Astrocyte (in vitro differentiated cells and primary cell): Measurements from ENCODE around the gene UGT1A8. TPM values are rescaled to one million over a fixed set of nuclear protein-coding genes. Genes with fewer than 3 reads are reported as not detected.

ENCODE experiments used
- DNase-seq: peaks from one replicate; pipeline ENCODE4 v3.0.0-alpha.2; 2010; ENCODE audit warnings: low read depth
- FAIRE-seq: peaks from 2 replicates; lab custom pipeline; 2011; peaks lifted over from hg19 to GRCh38; lab: Jason Lieb, UNC
- H2AFZ ChIP-seq: 2 replicates; pipeline ENCODE4 v1.6.0; 2012; ENCODE audit warnings: low read depth, low read length, inconsistent platforms
- H3K27ac ChIP-seq: 2 replicates; pipeline ENCODE4 v1.5.1; 2011; ENCODE audit warnings: low read depth, low read length, inconsistent platforms
- H3K27me3 ChIP-seq: 2 replicates; pipeline ENCODE4 v1.6.0; 2011; ENCODE audit warnings: low read length, inconsistent platforms; ENCODE audit not compliant: insufficient read depth
- H3K36me3 ChIP-seq: 2 replicates; pipeline ENCODE4 v1.5.1; 2011; ENCODE audit warnings: low read length, inconsistent platforms; ENCODE audit not compliant: insufficient read depth
- H3K4me1 ChIP-seq: 2 replicates; pipeline ENCODE4 v1.5.1; 2011; ENCODE audit warnings: low read length, inconsistent platforms; ENCODE audit not compliant: insufficient read depth
- H3K4me2 ChIP-seq: 2 replicates; pipeline ENCODE4 v1.6.0; 2012; ENCODE audit warnings: low read length, inconsistent platforms
- H3K4me3 ChIP-seq: 2 replicates; pipeline ENCODE4 v1.5.1; 2011; ENCODE audit warnings: low read depth, mild to moderate bottlenecking, low read length, inconsistent platforms; ENCODE audit not compliant: insufficient read depth
- H3K79me2 ChIP-seq: 2 replicates; pipeline ENCODE4 v1.6.0; 2012; ENCODE audit warnings: mild to moderate bottlenecking, low read length, inconsistent platforms; ENCODE audit not compliant: insufficient read depth
- H3K9ac ChIP-seq: 2 replicates; pipeline ENCODE4 v1.6.0; 2012; ENCODE audit warnings: mild to moderate bottlenecking, low read length, inconsistent platforms
- H3K9me3 ChIP-seq: 2 replicates; pipeline ENCODE4 v1.5.1; 2012; ENCODE audit warnings: low read depth, mild to moderate bottlenecking, low read length, inconsistent platforms; ENCODE audit not compliant: insufficient read depth
- H4K20me1 ChIP-seq: 2 replicates; pipeline ENCODE4 v1.6.0; 2012; ENCODE audit warnings: low read length, inconsistent platforms; ENCODE audit not compliant: insufficient read depth
- H3K27ac Mint-ChIP-seq: one replicate; pipeline ENCODE4 v1.8.0; 2021; ENCODE audit warnings: mild to moderate bottlenecking, mixed read lengths; ENCODE audit not compliant: unreplicated experiment
- H3K27me3 Mint-ChIP-seq: one replicate; pipeline ENCODE4 v1.8.0; 2021; ENCODE audit warnings: low read depth, mixed read lengths; ENCODE audit not compliant: unreplicated experiment
- H3K36me3 Mint-ChIP-seq: one replicate; pipeline ENCODE4 v1.8.0; 2021; ENCODE audit warnings: low read depth, mixed read lengths; ENCODE audit not compliant: unreplicated experiment
- H3K4me1 Mint-ChIP-seq: one replicate; pipeline ENCODE4 v1.8.0; 2021; ENCODE audit warnings: low read depth, mixed read lengths; ENCODE audit not compliant: unreplicated experiment
- H3K4me3 Mint-ChIP-seq: one replicate; pipeline ENCODE4 v1.8.0; 2021; ENCODE audit warnings: mild to moderate bottlenecking, moderate library complexity, mixed read lengths; ENCODE audit not compliant: unreplicated experiment
- H3K9me3 Mint-ChIP-seq: one replicate; pipeline ENCODE4 v1.8.0; 2021; ENCODE audit warnings: mild to moderate bottlenecking, mixed read lengths; ENCODE audit not compliant: unreplicated experiment
- EZH2 ChIP-seq: IDR thresholded peaks from 2 replicates; pipeline ENCODE4 v1.6.1; 2012; ENCODE audit warnings: mild to moderate bottlenecking, low read length, inconsistent platforms; ENCODE audit not compliant: insufficient read depth
- total RNA-seq: library from RNA; stranded (reverse); gene quantifications from 2 replicates; pipeline ENCODE4 v1.2.1, GENCODE V29; 2021
- TF ChIP-seq, protein P1 (sequence below): IDR thresholded peaks from 2 replicates; pipeline ENCODE4 v1.5.1; 2011; ENCODE audit warnings: low read depth, mild to moderate bottlenecking, inconsistent platforms, low read length, moderate library complexity; ENCODE audit not compliant: insufficient read depth

The UGT1A8 gene
- total RNA-seq, 1 donor from 2014 or later: not detected

DNA sequence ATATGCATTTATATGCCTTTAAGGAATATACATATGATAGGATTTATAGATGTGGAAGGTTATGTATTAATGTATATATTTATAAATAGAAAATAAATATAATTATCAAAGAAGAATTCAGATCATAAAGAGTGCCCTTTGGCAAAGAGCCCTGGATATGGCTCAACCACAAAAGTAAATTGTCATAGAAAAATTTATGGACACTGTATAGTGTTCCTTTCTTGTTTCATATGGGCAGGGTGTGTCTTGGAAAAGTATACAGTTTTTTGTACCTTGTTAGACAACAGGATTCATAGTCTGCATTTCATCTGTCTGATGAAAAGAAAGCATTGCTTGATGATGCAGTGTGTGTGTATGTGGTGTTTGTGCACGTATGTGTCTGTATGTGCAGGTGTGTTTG lies 67.2 kb downstream of the UGT1A8 start:
- Histone ChIP-seq H3K27ac (no peak overlapping the region), H3K27me3 (peaks cover 2% of the 10 kb centered on the region), H2AFZ (no peak overlapping the region), H3K9me3 (no peaks in the 10 kb centered on the region), H3K9ac (no peak overlapping the region), H3K36me3 (no peaks in the 10 kb centered on the region), H4K20me1 (no peaks in the 10 kb centered on the region), H3K4me3 (no peak overlapping the region), H3K4me2 (no peak overlapping the region), H3K79me2 (no peaks in the 10 kb centered on the region), H3K4me1 (no peaks in the 10 kb centered on the region)
- H3K9me3 Mint-ChIP-seq: peaks cover 2% of the 10 kb centered on the region
- H3K27ac Mint-ChIP-seq: no peak overlapping the region
- TF ChIP-seq EZH2: no peak
- TF ChIP-seq, protein P1, sequence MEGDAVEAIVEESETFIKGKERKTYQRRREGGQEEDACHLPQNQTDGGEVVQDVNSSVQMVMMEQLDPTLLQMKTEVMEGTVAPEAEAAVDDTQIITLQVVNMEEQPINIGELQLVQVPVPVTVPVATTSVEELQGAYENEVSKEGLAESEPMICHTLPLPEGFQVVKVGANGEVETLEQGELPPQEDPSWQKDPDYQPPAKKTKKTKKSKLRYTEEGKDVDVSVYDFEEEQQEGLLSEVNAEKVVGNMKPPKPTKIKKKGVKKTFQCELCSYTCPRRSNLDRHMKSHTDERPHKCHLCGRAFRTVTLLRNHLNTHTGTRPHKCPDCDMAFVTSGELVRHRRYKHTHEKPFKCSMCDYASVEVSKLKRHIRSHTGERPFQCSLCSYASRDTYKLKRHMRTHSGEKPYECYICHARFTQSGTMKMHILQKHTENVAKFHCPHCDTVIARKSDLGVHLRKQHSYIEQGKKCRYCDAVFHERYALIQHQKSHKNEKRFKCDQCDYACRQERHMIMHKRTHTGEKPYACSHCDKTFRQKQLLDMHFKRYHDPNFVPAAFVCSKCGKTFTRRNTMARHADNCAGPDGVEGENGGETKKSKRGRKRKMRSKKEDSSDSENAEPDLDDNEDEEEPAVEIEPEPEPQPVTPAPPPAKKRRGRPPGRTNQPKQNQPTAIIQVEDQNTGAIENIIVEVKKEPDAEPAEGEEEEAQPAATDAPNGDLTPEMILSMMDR: no peak
- no peak overlapping the region for H3K4me3 Mint-ChIP-seq
- H3K4me1 Mint-ChIP-seq: no peaks in the 10 kb centered on the region
- no peaks in the 10 kb centered on the region for H3K36me3 Mint-ChIP-seq
- FAIRE-seq (no peak), DNase-seq (no peak)
- no peaks in the 10 kb centered on the region for H3K27me3 Mint-ChIP-seq

DNA sequence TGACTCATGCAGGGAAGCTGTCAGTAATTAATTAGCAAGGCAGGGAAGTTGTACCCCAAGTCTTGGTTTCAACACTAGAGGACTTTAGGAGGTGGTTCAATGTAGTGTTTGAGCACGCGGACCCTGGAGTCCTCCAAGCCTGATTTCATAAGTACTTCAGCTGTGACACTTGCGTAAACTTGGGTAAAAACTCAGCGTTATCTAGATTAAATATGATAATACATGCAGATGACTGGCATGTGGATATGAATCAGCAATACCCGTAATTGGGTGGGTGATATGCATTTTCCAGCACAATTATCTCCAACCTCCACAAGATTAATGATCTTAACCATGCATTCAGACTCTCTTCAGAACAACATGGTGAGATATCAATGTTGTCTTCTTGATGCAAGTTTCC lies 69.5 kb downstream of the UGT1A8 start:
- no peaks in the 10 kb centered on the region for H3K36me3 Mint-ChIP-seq
- no peak overlapping the region for H3K4me3 Mint-ChIP-seq
- Histone ChIP-seq H3K4me1 (no peaks in the 10 kb centered on the region), H3K27me3 (peaks cover 2% of the 10 kb centered on the region), H3K4me3 (no peak overlapping the region), H2AFZ (no peak overlapping the region), H3K36me3 (no peaks in the 10 kb centered on the region), H4K20me1 (no peaks in the 10 kb centered on the region), H3K4me2 (no peak overlapping the region), H3K9me3 (no peaks in the 10 kb centered on the region), H3K79me2 (no peaks in the 10 kb centered on the region), H3K9ac (no peak overlapping the region), H3K27ac (no peak overlapping the region)
- H3K27me3 Mint-ChIP-seq: peaks cover 2% of the 10 kb centered on the region
- TF ChIP-seq, protein P1: no peak
- TF ChIP-seq EZH2: no peak
- H3K27ac Mint-ChIP-seq: no peak overlapping the region
- H3K9me3 Mint-ChIP-seq: peaks cover 2% of the 10 kb centered on the region
- FAIRE-seq: no peak
- DNase-seq: peak; percentile 41
- H3K4me1 Mint-ChIP-seq: no peaks in the 10 kb centered on the region

DNA sequence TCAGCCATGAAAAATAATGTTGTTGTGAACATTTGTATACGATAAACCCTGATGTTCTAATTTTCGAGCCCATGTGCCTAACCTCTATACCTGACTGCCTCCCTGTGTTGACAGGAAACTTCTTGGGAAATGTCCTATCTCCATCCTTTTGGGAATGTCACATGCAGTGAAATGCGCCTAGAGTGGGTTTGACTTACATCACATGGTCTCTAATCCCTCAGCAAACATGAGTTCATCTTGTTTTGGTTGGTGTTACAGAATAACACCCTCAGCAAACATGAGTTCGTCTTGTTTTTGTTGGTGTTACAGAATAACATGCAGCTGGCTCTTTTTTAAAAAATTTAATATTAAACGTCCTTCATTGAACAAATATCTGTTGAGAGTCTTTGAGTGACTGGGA lies 70.9 kb downstream of the UGT1A8 start:
- Mint-ChIP-seq H3K9me3 (peaks cover 2% of the 10 kb centered on the region), H3K4me3 (no peak overlapping the region), H3K27me3 (peaks cover 2% of the 10 kb centered on the region), H3K27ac (no peak overlapping the region), H3K36me3 (no peaks in the 10 kb centered on the region), H3K4me1 (no peaks in the 10 kb centered on the region)
- no peak for FAIRE-seq
- no peak overlapping the region for H3K4me3 ChIP-seq
- no peaks in the 10 kb centered on the region for H3K36me3 ChIP-seq
- TF ChIP-seq EZH2: no peak
- TF ChIP-seq, protein P1: no peak
- H4K20me1 ChIP-seq: no peaks in the 10 kb centered on the region
- no peak overlapping the region for H3K27ac ChIP-seq
- H2AFZ ChIP-seq: no peak overlapping the region
- no peak overlapping the region for H3K4me2 ChIP-seq
- no peak for DNase-seq
- peaks cover 2% of the 10 kb centered on the region for H3K27me3 ChIP-seq
- no peaks in the 10 kb centered on the region for H3K79me2 ChIP-seq
- H3K9ac ChIP-seq: no peak overlapping the region
- H3K9me3 ChIP-seq: no peaks in the 10 kb centered on the region
- H3K4me1 ChIP-seq: no peaks in the 10 kb centered on the region
